BLaER1 (cell line): Measurements from ENCODE around the gene SIK3.

Experiments used
- H3K27ac ChIP-seq: shearing (Covaris generic); formaldehyde crosslinking; 2 replicates; pipeline ENCODE4 v1.8.1; 2022
- H3K27me3 ChIP-seq: shearing (Covaris generic); formaldehyde crosslinking; 2 replicates; pipeline ENCODE4 v1.8.1; 2022
- H3K36me3 ChIP-seq: shearing (Covaris generic); formaldehyde crosslinking; 2 replicates; pipeline ENCODE4 v1.8.1; 2022
- H3K4me1 ChIP-seq: shearing (Covaris generic); formaldehyde crosslinking; 2 replicates; pipeline ENCODE4 v1.8.1; 2022
- H3K4me2 ChIP-seq: shearing (Covaris generic); formaldehyde crosslinking; 2 replicates; pipeline ENCODE4 v1.8.1; 2022
- H3K4me3 ChIP-seq: shearing (Covaris generic); formaldehyde crosslinking; 2 replicates; pipeline ENCODE4 v1.8.1; 2022
- H3K9ac ChIP-seq: shearing (Covaris generic); formaldehyde crosslinking; 2 replicates; pipeline ENCODE4 v1.8.1; 2022
- H3K9me3 ChIP-seq: shearing (Covaris generic); formaldehyde crosslinking; 2 replicates; pipeline ENCODE4 v1.8.1; 2022
- H4K20me1 ChIP-seq: shearing (Covaris generic); formaldehyde crosslinking; 2 replicates; pipeline ENCODE4 v1.8.1; 2022
- Cebpa-rat ChIP-seq: shearing (Covaris generic); IDR thresholded peaks from 2 replicates; pipeline ENCODE4 v1.8.1; 2022

The SIK3 gene

GRCh38 chr11:117080370-117080769 is 17.9 kb downstream of the SIK3 start:
- Histone ChIP-seq H3K9ac (no peak overlapping the region), H3K9me3 (no peaks in the 10 kb centered on the region), H3K4me3 (no peak overlapping the region), H3K4me1 (peaks cover 48% of the 10 kb centered on the region), H3K36me3 (0 out of 2 replicates have a peak, but pooled peaks cover under 1% of the 10 kb centered on the region), H3K4me2 (peak overlapping the region; percentile 52), H3K27me3 (no peaks in the 10 kb centered on the region), H4K20me1 (peaks cover 73% of the 10 kb centered on the region), H3K27ac (no peak overlapping the region)
- no peak for TF ChIP-seq Cebpa-rat

GRCh38 chr11:117076941-117077691 is 21.1 kb downstream of the SIK3 start:
- Histone ChIP-seq H3K27ac (no peak overlapping the region; the same call in 1 of the 2 replicates), H3K9me3 (no peaks in the 10 kb centered on the region), H3K4me1 (peaks cover 48% of the 10 kb centered on the region), H4K20me1 (peaks cover 65% of the 10 kb centered on the region), H3K27me3 (no peaks in the 10 kb centered on the region), H3K4me3 (no peak overlapping the region; the same call in 1 of the 2 replicates), H3K4me2 (peak overlapping the region; percentile 76), H3K36me3 (no peaks in the 10 kb centered on the region), H3K9ac (0 out of 2 replicates have a peak overlapping the region, but pooled peaks have one; percentile 16)
- TF ChIP-seq Cebpa-rat = no peak

- peaks cover 34% of the 10 kb centered on the region for H3K4me1 ChIP-seq
- H3K9ac ChIP-seq = no peak overlapping the region
- H3K9me3 ChIP-seq = no peaks in the 10 kb centered on the region
- TF ChIP-seq Cebpa-rat = no peak
- H3K36me3 ChIP-seq = no peaks in the 10 kb centered on the region
- H3K27me3 ChIP-seq = no peaks in the 10 kb centered on the region
- no peak overlapping the region for H3K4me3 ChIP-seq
- H4K20me1 ChIP-seq = peaks cover 73% of the 10 kb centered on the region
- H3K4me2 ChIP-seq = no peak overlapping the region
- H3K27ac ChIP-seq = no peak overlapping the region
Measured at GRCh38 chr11:117075186-117075585, 23.0 kb downstream of the SIK3 start.

- peaks cover 79% of the 10 kb centered on the region for H4K20me1 ChIP-seq
- no peaks in the 10 kb centered on the region for H3K36me3 ChIP-seq
- no peaks in the 10 kb centered on the region for H3K27me3 ChIP-seq
- TF ChIP-seq Cebpa-rat = no peak
- H3K4me2 ChIP-seq = no peak overlapping the region
- no peak overlapping the region for H3K9ac ChIP-seq
- no peaks in the 10 kb centered on the region for H3K9me3 ChIP-seq
- no peak overlapping the region for H3K27ac ChIP-seq
- no peak overlapping the region for H3K4me3 ChIP-seq
- peaks cover 34% of the 10 kb centered on the region for H3K4me1 ChIP-seq
Measured at GRCh38 chr11:117074119-117074518, 24.1 kb downstream of the SIK3 start.

- Histone ChIP-seq H3K4me3 (no peak overlapping the region), H3K9ac (no peak overlapping the region), H4K20me1 (peaks cover 84% of the 10 kb centered on the region), H3K4me2 (no peak overlapping the region), H3K36me3 (no peaks in the 10 kb centered on the region), H3K27ac (no peak overlapping the region), H3K9me3 (no peaks in the 10 kb centered on the region), H3K27me3 (no peaks in the 10 kb centered on the region), H3K4me1 (peaks cover 28% of the 10 kb centered on the region)
- TF ChIP-seq Cebpa-rat = no peak
Measured at GRCh38 chr11:117073539-117073938, 24.7 kb downstream of the SIK3 start.

- H3K4me2 ChIP-seq = no peak overlapping the region
- no peak overlapping the region for H3K27ac ChIP-seq
- peaks cover 20% of the 10 kb centered on the region for H3K4me1 ChIP-seq
- no peaks in the 10 kb centered on the region for H3K9me3 ChIP-seq
- H3K27me3 ChIP-seq = no peaks in the 10 kb centered on the region
- H3K36me3 ChIP-seq = no peaks in the 10 kb centered on the region
- no peak overlapping the region for H3K9ac ChIP-seq
- H3K4me3 ChIP-seq = no peak overlapping the region
- peaks cover 82% of the 10 kb centered on the region for H4K20me1 ChIP-seq
- no peak for TF ChIP-seq Cebpa-rat
Measured at GRCh38 chr11:117072517-117073461, 25.4 kb downstream of the SIK3 start.

GRCh38 chr11:117071344-117071787 is 26.9 kb downstream of the SIK3 start:
- no peak overlapping the region for H3K4me2 ChIP-seq
- no peaks in the 10 kb centered on the region for H3K9me3 ChIP-seq
- H3K4me1 ChIP-seq = peaks cover 6% of the 10 kb centered on the region
- H3K36me3 ChIP-seq = no peaks in the 10 kb centered on the region
- no peak overlapping the region for H3K9ac ChIP-seq
- no peaks in the 10 kb centered on the region for H3K27me3 ChIP-seq
- H4K20me1 ChIP-seq = peaks cover 82% of the 10 kb centered on the region
- no peak for TF ChIP-seq Cebpa-rat
- H3K27ac ChIP-seq = no peak overlapping the region
- no peak overlapping the region for H3K4me3 ChIP-seq

GRCh38 chr11:117070016-117070415 is 28.2 kb downstream of the SIK3 start:
- H3K9me3 ChIP-seq = no peaks in the 10 kb centered on the region
- H3K27me3 ChIP-seq = no peaks in the 10 kb centered on the region
- no peak overlapping the region for H3K4me2 ChIP-seq
- TF ChIP-seq Cebpa-rat = no peak
- no peak overlapping the region for H3K27ac ChIP-seq
- no peaks in the 10 kb centered on the region for H3K36me3 ChIP-seq
- peaks cover 82% of the 10 kb centered on the region for H4K20me1 ChIP-seq
- H3K4me3 ChIP-seq = no peak overlapping the region
- no peaks in the 10 kb centered on the region for H3K4me1 ChIP-seq
- H3K9ac ChIP-seq = no peak overlapping the region

GRCh38 chr11:117068303-117068860 is 29.8 kb downstream of the SIK3 start:
- H3K9me3 ChIP-seq = no peaks in the 10 kb centered on the region
- no peaks in the 10 kb centered on the region for H3K27me3 ChIP-seq
- H3K4me3 ChIP-seq = no peak overlapping the region
- TF ChIP-seq Cebpa-rat = no peak
- no peak overlapping the region for H3K4me2 ChIP-seq
- H3K4me1 ChIP-seq = no peaks in the 10 kb centered on the region
- no peaks in the 10 kb centered on the region for H3K36me3 ChIP-seq
- H3K27ac ChIP-seq = no peak overlapping the region
- no peak overlapping the region for H3K9ac ChIP-seq
- H4K20me1 ChIP-seq = peaks cover 83% of the 10 kb centered on the region

GRCh38 chr11:117066959-117067358 is 31.3 kb downstream of the SIK3 start:
- H3K9ac ChIP-seq = no peak overlapping the region
- no peaks in the 10 kb centered on the region for H3K36me3 ChIP-seq
- peaks cover 8% of the 10 kb centered on the region for H3K4me1 ChIP-seq
- H3K9me3 ChIP-seq = no peaks in the 10 kb centered on the region
- H3K27ac ChIP-seq = no peak overlapping the region
- no peaks in the 10 kb centered on the region for H3K27me3 ChIP-seq
- H3K4me3 ChIP-seq = no peak overlapping the region
- peaks cover 90% of the 10 kb centered on the region for H4K20me1 ChIP-seq
- TF ChIP-seq Cebpa-rat = no peak
- H3K4me2 ChIP-seq = no peak overlapping the region
